IMR-90 (cell line): ENCODE measurements around the gene TARS3.

Experiments used
- CEBPB ChIP-seq: IDR thresholded peaks from 2 replicates; pipeline ENCODE4 v1.6.1; 2012; ENCODE audit warnings: low read depth, low read length, improper control_type of control experiment
- CHD1 ChIP-seq: IDR thresholded peaks from 2 replicates; pipeline ENCODE4 v1.6.1; 2012; ENCODE audit warnings: low read depth, low read length, improper control_type of control experiment
- CTCF ChIP-seq: conservative IDR thresholded peaks from 2 replicates; pipeline ENCODE4 v1.5.1; 2012; ENCODE audit warnings: mild to moderate bottlenecking, low read depth, low read length, improper control_type of control experiment
- ELK1 ChIP-seq: fragments of 150-350 bp; IDR thresholded peaks from 2 replicates; pipeline ENCODE4 v1.6.1; 2016; ENCODE audit warnings: low read depth, mild to moderate bottlenecking, low read length, moderate library complexity, borderline replicate concordance
- FOS ChIP-seq: fragments of 150-350 bp; IDR thresholded peaks from 2 replicates; pipeline ENCODE4 v1.6.1; 2016; ENCODE audit warnings: low read depth, low read length
- MAFK ChIP-seq: IDR thresholded peaks from 2 replicates; pipeline ENCODE4 v1.6.1; 2012; ENCODE audit warnings: low read depth, low read length, improper control_type of control experiment
- MAZ ChIP-seq: IDR thresholded peaks from 2 replicates; pipeline ENCODE4 v1.6.1; 2012; ENCODE audit warnings: low read depth, mild to moderate bottlenecking, low read length, improper control_type of control experiment, moderate library complexity, borderline replicate concordance
- POLR2A ChIP-seq: IDR thresholded peaks from 2 replicates; pipeline ENCODE4 v1.6.1; 2012; ENCODE audit warnings: mild to moderate bottlenecking, low read depth, low read length
- RAD21 ChIP-seq: IDR thresholded peaks from 2 replicates; pipeline ENCODE4 v1.6.1; 2012; ENCODE audit warnings: low read length, improper control_type of control experiment
- SMC3 ChIP-seq: fragments of 150-350 bp; IDR thresholded peaks from 2 replicates; pipeline ENCODE4 v1.6.1; 2016; ENCODE audit warnings: low read depth, mild to moderate bottlenecking, antibody characterized with exemption, low read length, moderate library complexity
- USF2 ChIP-seq: fragments of 150-350 bp; IDR thresholded peaks from 2 replicates; pipeline ENCODE4 v1.6.1; 2017; ENCODE audit warnings: mild to moderate bottlenecking, antibody characterized with exemption, low read length, low read depth

- TF ChIP-seq CEBPB = no peak
- no peak for TF ChIP-seq MAFK
- no peak for TF ChIP-seq MAZ
- no peak for TF ChIP-seq CTCF
- TF ChIP-seq POLR2A = no peak
- no peak for TF ChIP-seq FOS
- TF ChIP-seq SMC3 = no peak
- TF ChIP-seq ELK1 = no peak
- TF ChIP-seq RAD21 = no peak
- no peak for TF ChIP-seq USF2
- TF ChIP-seq CHD1 = no peak
These were observed 22.2 kb downstream of the TARS3 start for GRCh38 chr15:101702077-101702476.
